HFFc6 (cell line): ENCODE data around the gene RSL1D1. TPM values are rescaled to one million over a fixed set of nuclear protein-coding genes. Genes with fewer than 3 reads are reported as not detected.
A peak's percentile ranks its signal among the peaks of the same experiment; 100 is the strongest.

Experiments used
- DNase-seq: peaks from one replicate; pipeline ENCODE4 v3.0.0-alpha.2; 2018
- H3K27ac Mint-ChIP-seq: 2 replicates; pipeline ENCODE4 v1.8.0; 2020; ENCODE audit warnings: mild to moderate bottlenecking, mixed read lengths
- H3K27me3 Mint-ChIP-seq: 2 replicates; pipeline ENCODE4 v1.8.0; 2021; ENCODE audit warnings: mild to moderate bottlenecking, moderate library complexity, mixed read lengths; ENCODE audit not compliant: insufficient read depth
- H3K36me3 Mint-ChIP-seq: 2 replicates; pipeline ENCODE4 v1.8.0; 2021; ENCODE audit warnings: low read depth, mixed read lengths
- H3K4me1 Mint-ChIP-seq: 2 replicates; pipeline ENCODE4 v1.8.0; 2020; ENCODE audit warnings: low read depth, mixed read lengths
- H3K4me3 Mint-ChIP-seq: 2 replicates; pipeline ENCODE4 v1.8.0; 2020; ENCODE audit warnings: mild to moderate bottlenecking, moderate library complexity, mixed read lengths
- H3K9me3 Mint-ChIP-seq: 2 replicates; pipeline ENCODE4 v1.8.0; 2020; ENCODE audit warnings: mild to moderate bottlenecking, mixed read lengths
- total RNA-seq, 6 experiments: library from RNA; stranded (reverse); fragmentation: NEBNext Ultra II Directional; extraction: Animal tissue kit (Norgen Biotek cat#: 25700); gene quantifications; 2 replicates in 1 of 6; 3 replicates in 5 of 6; pipeline ENCODE4 v1.2.3, GENCODE V29; 2021
- TF ChIP-seq, protein P1 (sequence below): fragments of 200-600 bp; sonication (generic); IDR thresholded peaks from 2 replicates; pipeline ENCODE4 v1.5.0; 2021; ENCODE audit warnings: antibody characterized with exemption, mild to moderate bottlenecking

RSL1D1 gene
- total RNA-seq, 6 experiments from 2014 or later, result 151 to 193 (median 168) TPM

- Mint-ChIP-seq H3K4me3 (no peak overlapping the region), H3K27me3 (peaks cover 3% of the 10 kb centered on the region), H3K36me3 (peaks cover 43% of the 10 kb centered on the region), H3K9me3 (no peaks in the 10 kb centered on the region), H3K27ac (no peak overlapping the region), H3K4me1 (peaks cover 12% of the 10 kb centered on the region)
- no peak for DNase-seq
- TF ChIP-seq, protein P1, sequence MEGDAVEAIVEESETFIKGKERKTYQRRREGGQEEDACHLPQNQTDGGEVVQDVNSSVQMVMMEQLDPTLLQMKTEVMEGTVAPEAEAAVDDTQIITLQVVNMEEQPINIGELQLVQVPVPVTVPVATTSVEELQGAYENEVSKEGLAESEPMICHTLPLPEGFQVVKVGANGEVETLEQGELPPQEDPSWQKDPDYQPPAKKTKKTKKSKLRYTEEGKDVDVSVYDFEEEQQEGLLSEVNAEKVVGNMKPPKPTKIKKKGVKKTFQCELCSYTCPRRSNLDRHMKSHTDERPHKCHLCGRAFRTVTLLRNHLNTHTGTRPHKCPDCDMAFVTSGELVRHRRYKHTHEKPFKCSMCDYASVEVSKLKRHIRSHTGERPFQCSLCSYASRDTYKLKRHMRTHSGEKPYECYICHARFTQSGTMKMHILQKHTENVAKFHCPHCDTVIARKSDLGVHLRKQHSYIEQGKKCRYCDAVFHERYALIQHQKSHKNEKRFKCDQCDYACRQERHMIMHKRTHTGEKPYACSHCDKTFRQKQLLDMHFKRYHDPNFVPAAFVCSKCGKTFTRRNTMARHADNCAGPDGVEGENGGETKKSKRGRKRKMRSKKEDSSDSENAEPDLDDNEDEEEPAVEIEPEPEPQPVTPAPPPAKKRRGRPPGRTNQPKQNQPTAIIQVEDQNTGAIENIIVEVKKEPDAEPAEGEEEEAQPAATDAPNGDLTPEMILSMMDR, result no peak
Observed at GRCh38 chr16:11844499-11844898, 6.8 kb downstream of the RSL1D1 start.

DNA sequence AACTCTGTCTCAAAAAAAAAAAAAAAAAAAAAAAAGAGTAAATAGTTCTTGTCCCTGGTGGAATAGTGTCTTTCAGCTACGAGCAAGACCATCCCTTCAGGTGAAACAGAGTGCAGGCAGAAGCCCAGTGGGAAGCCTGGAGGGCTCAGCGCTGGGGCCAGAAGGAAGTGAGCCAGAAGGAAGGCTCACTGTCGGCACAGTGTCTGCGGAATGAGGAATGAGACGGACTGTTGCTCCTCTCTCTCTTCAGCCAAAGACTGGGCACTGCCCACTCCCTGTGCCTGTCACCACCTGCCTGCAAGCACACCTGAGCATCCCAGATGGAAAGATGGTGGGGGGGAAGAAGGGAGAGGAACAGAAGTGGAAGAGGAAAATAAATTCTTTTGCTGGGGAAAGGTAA is 7.5 kb downstream of the RSL1D1 start:
- no peak for DNase-seq
- H3K4me3 Mint-ChIP-seq, result no peak overlapping the region
- TF ChIP-seq, protein P1, result no peak
- peaks cover 39% of the 10 kb centered on the region for H3K36me3 Mint-ChIP-seq
- H3K9me3 Mint-ChIP-seq, result no peaks in the 10 kb centered on the region
- peaks cover 1% of the 10 kb centered on the region for H3K27me3 Mint-ChIP-seq
- H3K4me1 Mint-ChIP-seq, result peaks cover 7% of the 10 kb centered on the region
- H3K27ac Mint-ChIP-seq, result no peak overlapping the region

- DNase-seq, result no peak
- Mint-ChIP-seq H3K4me1 (no peaks in the 10 kb centered on the region; the same call in 1 of the 2 replicates), H3K36me3 (peaks cover 33% of the 10 kb centered on the region), H3K4me3 (no peak overlapping the region), H3K9me3 (no peaks in the 10 kb centered on the region), H3K27me3 (peaks cover 1% of the 10 kb centered on the region), H3K27ac (no peak overlapping the region)
- TF ChIP-seq, protein P1, result no peak
Observed at GRCh38 chr16:11843206-11843605, 8.1 kb downstream of the RSL1D1 start.

GRCh38 chr16:11841026-11841425 is 10.3 kb downstream of the RSL1D1 start:
- H3K27ac Mint-ChIP-seq, result no peak overlapping the region
- TF ChIP-seq, protein P1, result no peak
- no peaks in the 10 kb centered on the region; the same call in 1 of the 2 replicates for H3K9me3 Mint-ChIP-seq
- no peak for DNase-seq
- peaks cover 1% of the 10 kb centered on the region for H3K27me3 Mint-ChIP-seq
- H3K36me3 Mint-ChIP-seq, result peaks cover 37% of the 10 kb centered on the region
- no peak overlapping the region for H3K4me3 Mint-ChIP-seq
- peaks cover 21% of the 10 kb centered on the region for H3K4me1 Mint-ChIP-seq

GRCh38 chr16:11836650-11837244 is 14.6 kb downstream of the RSL1D1 start:
- H3K4me3 Mint-ChIP-seq, result peak overlapping the region; percentile 54
- H3K4me1 Mint-ChIP-seq, result peaks cover 33% of the 10 kb centered on the region
- peaks cover 8% of the 10 kb centered on the region; the same call in 1 of the 2 replicates for H3K27me3 Mint-ChIP-seq
- peaks cover 32% of the 10 kb centered on the region for H3K36me3 Mint-ChIP-seq
- H3K27ac Mint-ChIP-seq, result peak overlapping the region; percentile 86
- peak; percentile 83 for DNase-seq
- H3K9me3 Mint-ChIP-seq, result no peaks in the 10 kb centered on the region; the same call in 1 of the 2 replicates
- TF ChIP-seq, protein P1, result no peak
